Measurements from ENCODE around the gene CHRDL2. TPM values are rescaled to one million over a fixed set of nuclear protein-coding genes. Genes with fewer than 3 reads are reported as not detected.

Gene CHRDL2
- polyA plus RNA-seq, 1 of the 3 experiments (the other 2 are of a cell fraction), result not detected

- H3K4me2 ChIP-seq, result no peak overlapping the region
- H3K36me3 ChIP-seq (replicated peaks in 1 of 2; ENCODE audit: control insufficient read depth in 1 of 2, insufficient read depth in 2 of 2, low read length in 1 of 2), result no peaks in the 10 kb centered on the region
- no peak overlapping the region for H3K4me3 ChIP-seq (ENCODE audit: low read depth in 2 of 2, low read length in 1 of 2)
- no peaks in the 10 kb centered on the region for H3F3A ChIP-seq (replicated peaks; ENCODE audit: insufficient read depth)
- H3K9me2 ChIP-seq, result no peaks in the 10 kb centered on the region
- H2AFZ ChIP-seq (ENCODE audit: low read depth), result no peak overlapping the region
- no peak overlapping the region for H3K27ac ChIP-seq (ENCODE audit: low read depth in 2 of 2, low read length in 1 of 2)
- peaks cover 0 to 5% of the 10 kb centered on the region in 2 experiments; a peak in 1 of 4 replicates for H3K4me1 ChIP-seq (ENCODE audit: control insufficient read depth in 1 of 2, insufficient read depth in 2 of 2, low read depth in 1 of 2, low read length in 1 of 2)
- no peak overlapping the region for H3K9ac ChIP-seq
- TF ChIP-seq TAF1 (IDR thresholded peaks at IDR 0.05; ENCODE audit: borderline replicate concordance, low read depth, low read length) (no peak), YY1 (IDR thresholded peaks at IDR 0.05; ENCODE audit: low read depth) (no peak), RFX5 (IDR thresholded peaks at IDR 0.05; ENCODE audit: low read length) (no peak), EP300 (IDR thresholded peaks at IDR 0.05; ENCODE audit: borderline replicate concordance in 1 of 2, low read depth in 1 of 2, low read length in 1 of 2) (no peak), PBX3 (IDR thresholded peaks at IDR 0.05) (no peak), FOXM1 (IDR thresholded peaks at IDR 0.05; ENCODE audit: low read depth) (no peak), RCOR1 (IDR thresholded peaks at IDR 0.05; ENCODE audit: low read length) (no peak)
- no peaks in the 10 kb centered on the region for H3K79me2 ChIP-seq (ENCODE audit: insufficient read depth)
- no peak for DNase-seq
- WGBS (ENCODE audit: low lambda C conversion rate), result 81% methylated on average over 9 of the region's 9 CpGs
- CTCF ChIA-PET, result interaction anchor here (1.3 to 7.8 kb wide), 2 partner anchors 22 to 46 kb away, joined by 4 to 58 read pairs; no protein-coding TSS in a partner anchor
- POLR2A ChIA-PET, result no interaction called here
- H4K20me1 ChIP-seq (ENCODE audit: insufficient read depth), result no peaks in the 10 kb centered on the region
- H3K9me3 ChIP-seq, result no peaks in the 10 kb centered on the region
- no peaks in the 10 kb centered on the region for H3K27me3 ChIP-seq (ENCODE audit: insufficient read depth)
Observed at GRCh38 chr11:74680035-74680671, 51.1 kb downstream of the CHRDL2 start.

DNA sequence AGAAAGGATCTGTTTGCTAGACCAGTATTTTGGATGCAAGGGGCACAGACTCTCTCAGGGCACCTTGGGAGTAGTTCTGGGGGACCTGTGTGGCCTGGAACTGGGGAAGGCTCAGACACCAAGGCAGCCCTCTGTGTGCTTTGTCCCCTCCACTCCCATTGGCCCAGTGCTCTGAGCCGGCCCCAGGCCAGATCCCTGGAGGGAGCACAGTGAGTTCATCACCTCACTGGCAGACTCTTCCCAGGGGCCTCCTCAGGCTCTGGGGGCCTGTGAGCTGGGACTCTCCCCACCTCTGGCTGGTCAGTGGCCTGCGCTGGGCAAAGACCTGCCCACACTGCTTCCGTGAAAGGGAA lies 51.7 kb downstream of the CHRDL2 start:
- CTCF ChIA-PET, result interaction anchor here (7.8 kb wide), 1 partner anchor 23 kb away, joined by 58 read pairs; no protein-coding TSS in a partner anchor
- 93% methylated on average over 3 of the region's 3 CpGs for WGBS (ENCODE audit: low lambda C conversion rate)
- Histone ChIP-seq H3K27ac (ENCODE audit: low read depth in 2 of 2, low read length in 1 of 2) (no peak overlapping the region), H3K79me2 (ENCODE audit: insufficient read depth) (no peaks in the 10 kb centered on the region), H3K9me3 (no peaks in the 10 kb centered on the region), H3K4me3 (ENCODE audit: low read depth in 2 of 2, low read length in 1 of 2) (no peak overlapping the region), H3K36me3 (replicated peaks in 1 of 2; ENCODE audit: control insufficient read depth in 1 of 2, insufficient read depth in 2 of 2, low read length in 1 of 2) (no peaks in the 10 kb centered on the region), H2AFZ (ENCODE audit: low read depth) (no peak overlapping the region), H3K27me3 (ENCODE audit: insufficient read depth) (no peaks in the 10 kb centered on the region), H3K4me1 (ENCODE audit: control insufficient read depth in 1 of 2, insufficient read depth in 2 of 2, low read depth in 1 of 2, low read length in 1 of 2) (peaks cover 0 to 5% of the 10 kb centered on the region in 2 experiments; a peak in 1 of 4 replicates), H3K9ac (no peak overlapping the region), H3F3A (replicated peaks; ENCODE audit: insufficient read depth) (no peaks in the 10 kb centered on the region), H3K4me2 (no peak overlapping the region), H3K9me2 (no peaks in the 10 kb centered on the region), H4K20me1 (ENCODE audit: insufficient read depth) (no peaks in the 10 kb centered on the region)
- no peak for DNase-seq
- TF ChIP-seq MAX (IDR thresholded peaks at IDR 0.05; ENCODE audit: low read depth), result no peak
- TF ChIP-seq RAD21 (IDR thresholded peaks at IDR 0.05; ENCODE audit: low read length), result no peak
- no peak for TF ChIP-seq TAF1 (IDR thresholded peaks at IDR 0.05; ENCODE audit: borderline replicate concordance, low read depth, low read length)
- no peak for TF ChIP-seq RFX5 (IDR thresholded peaks at IDR 0.05; ENCODE audit: low read length)
- TF ChIP-seq CHD2 (IDR thresholded peaks at IDR 0.05; ENCODE audit: low read length, partially characterized antibody), result no peak
- no peak for TF ChIP-seq TCF12 (IDR thresholded peaks at IDR 0.05)
- no peak for TF ChIP-seq FOXM1 (IDR thresholded peaks at IDR 0.05; ENCODE audit: low read depth)
- TF ChIP-seq POLR2AphosphoS5 (IDR thresholded peaks at IDR 0.05; ENCODE audit: low read depth, low read length), result no peak
- TF ChIP-seq IRF3 (IDR thresholded peaks at IDR 0.05; ENCODE audit: low read depth, low read length), result no peak
- no peak for TF ChIP-seq MEF2A (IDR thresholded peaks at IDR 0.05; ENCODE audit: borderline replicate concordance, low read depth)
- TF ChIP-seq GATA2 (CRISPR knock-in tag; IDR thresholded peaks at IDR 0.05), result no peak
- TF ChIP-seq GABPA (IDR thresholded peaks at IDR 0.05; ENCODE audit: low read depth), result no peak
- TF ChIP-seq RCOR1 (IDR thresholded peaks at IDR 0.05; ENCODE audit: low read length), result no peak
- TF ChIP-seq EZH2phosphoT487 (IDR thresholded peaks at IDR 0.05; ENCODE audit: borderline replicate concordance, low read depth), result no peak
- TF ChIP-seq ELF1 (IDR thresholded peaks at IDR 0.05), result no peak
- no peak for TF ChIP-seq RXRA (IDR thresholded peaks at IDR 0.05; ENCODE audit: borderline replicate concordance, low read depth)
- no peak for TF ChIP-seq NRF1 (IDR thresholded peaks at IDR 0.05; ENCODE audit: low read depth, low read length)
- no peak for TF ChIP-seq FOXJ3 (CRISPR knock-in tag; IDR thresholded peaks at IDR 0.05)
- POLR2A ChIA-PET, result no interaction called here
